Neuronal stem cell (in vitro differentiated cells): ENCODE results near the gene TRIM40.

Experiments used
- DNase-seq: peaks from one replicate; pipeline ENCODE4 v3.0.0-alpha.2; 2013; ENCODE audit warnings: low spot score
- H2AFZ ChIP-seq: one replicate; pipeline ENCODE4 v1.6.1; 2013; ENCODE audit warnings: mild to moderate bottlenecking, low read length, inconsistent platforms
- H2AK5ac ChIP-seq: 2 replicates; pipeline ENCODE4 v1.6.1; 2013; ENCODE audit warnings: low read depth, mild to moderate bottlenecking, inconsistent platforms, low read length, moderate library complexity, mixed read lengths
- H2BK120ac ChIP-seq: 2 replicates; pipeline ENCODE4 v1.6.1; 2013; ENCODE audit warnings: low read depth, mild to moderate bottlenecking, inconsistent platforms, low read length, moderate library complexity, mixed read lengths
- H2BK12ac ChIP-seq: one replicate; pipeline ENCODE4 v1.6.1; 2013; ENCODE audit warnings: low read length, inconsistent platforms
- H2BK15ac ChIP-seq: 2 replicates; pipeline ENCODE4 v1.6.1; 2013; ENCODE audit warnings: mild to moderate bottlenecking, low read length, inconsistent platforms, mixed read lengths
- H2BK5ac ChIP-seq: one replicate; pipeline ENCODE4 v1.6.1; 2013; ENCODE audit warnings: inconsistent platforms, mild to moderate bottlenecking, low read length, moderate library complexity
- H3K14ac ChIP-seq: one replicate; pipeline ENCODE4 v1.6.1; 2013; ENCODE audit warnings: low read length, inconsistent platforms
- H3K18ac ChIP-seq: 2 replicates; pipeline ENCODE4 v1.6.1; 2013; ENCODE audit warnings: low read length, inconsistent platforms
- H3K23ac ChIP-seq: 2 replicates; pipeline ENCODE4 v1.6.1; 2013; ENCODE audit warnings: low read depth, mild to moderate bottlenecking, mixed read lengths, low read length, inconsistent platforms; ENCODE audit not compliant: poor library complexity
- H3K27ac ChIP-seq: replicated peaks from 3 replicates; pipeline ENCODE4 v1.5.1; 2013; ENCODE audit warnings: low read length, inconsistent platforms
- H3K27me3 ChIP-seq, 3 experiments: 2 replicates each; pipeline ENCODE4 v1.6.1; 2013; ENCODE audit warnings: low read length in 3 of 3, mild to moderate bottlenecking in 2 of 3, inconsistent platforms in 1 of 3, low read depth in 1 of 3, mixed read lengths in 1 of 3, moderate library complexity in 1 of 3; ENCODE audit not compliant: control insufficient read depth in 3 of 3, insufficient read depth in 3 of 3
- H3K36me3 ChIP-seq, 2 donors: replicated peaks in 1 of 2; 2 replicates each; pipeline ENCODE4 v1.6.1; 2013; ENCODE audit warnings: low read length in 2 of 2; ENCODE audit not compliant: control insufficient read depth in 2 of 2, insufficient read depth in 2 of 2
- H3K4ac ChIP-seq: 2 replicates; pipeline ENCODE4 v1.6.1; 2013; ENCODE audit warnings: inconsistent platforms, mild to moderate bottlenecking, low read length, moderate library complexity
- H3K4me1 ChIP-seq, 2 donors: 1 replicate in 1 of 2; 2 replicates in 1 of 2; pipeline ENCODE4 v1.6.1; 2013; ENCODE audit warnings: low read length in 2 of 2, low read depth in 1 of 2; ENCODE audit not compliant: control insufficient read depth in 2 of 2, insufficient read depth in 1 of 2
- H3K4me2 ChIP-seq: one replicate; pipeline ENCODE4 v1.6.1; 2013; ENCODE audit warnings: mild to moderate bottlenecking, low read length, inconsistent platforms; ENCODE audit not compliant: insufficient read depth, poor library complexity, severe bottlenecking
- H3K4me3 ChIP-seq, 2 donors: 2 replicates each; pipeline ENCODE4 v1.5.1; 2013; ENCODE audit warnings: low read length in 2 of 2, mild to moderate bottlenecking in 2 of 2, inconsistent platforms in 1 of 2, moderate library complexity in 1 of 2
- H3K79me1 ChIP-seq: one replicate; pipeline ENCODE4 v1.6.1; 2013; ENCODE audit warnings: low read depth, mild to moderate bottlenecking, inconsistent platforms, low read length, moderate library complexity
- H3K9ac ChIP-seq: one replicate; pipeline ENCODE4 v1.6.1; 2013; ENCODE audit warnings: mild to moderate bottlenecking, low read depth, low read length, inconsistent platforms; ENCODE audit not compliant: poor library complexity
- H3K9me3 ChIP-seq, 2 donors: replicated peaks in 1 of 2; 2 replicates each; pipeline versions ENCODE3 to v1.6.1; 2013; ENCODE audit warnings: low read length in 2 of 2, mild to moderate bottlenecking in 2 of 2, inconsistent platforms in 1 of 2, low read depth in 1 of 2, mixed read lengths in 1 of 2, moderate library complexity in 1 of 2; ENCODE audit not compliant: control insufficient read depth in 2 of 2, insufficient read depth in 1 of 2
- H4K8ac ChIP-seq: one replicate; pipeline ENCODE4 v1.6.1; 2013; ENCODE audit warnings: low read depth, mild to moderate bottlenecking, inconsistent platforms, low read length, moderate library complexity
- H4K91ac ChIP-seq: one replicate; pipeline ENCODE4 v1.6.1; 2013; ENCODE audit warnings: low read length, low read depth, mild to moderate bottlenecking, inconsistent platforms; ENCODE audit not compliant: poor library complexity
- WGBS, 2 donors: extraction: QIAGEN DNeasy Blood & Tissue Kit; methylation state at CpG; one replicate each; pipeline ENCODE4 v1.1.7; 2013; ENCODE audit warnings: missing lambda C conversion rate in 2 of 2, mixed read lengths in 1 of 2; ENCODE audit not compliant: insufficient read length in 2 of 2, insufficient replicate concordance in 1 of 2; ENCODE audit errors: extremely low coverage in 2 of 2; 5-methylcytosine and 5-hydroxymethylcytosine counted together

Gene TRIM40

DNA sequence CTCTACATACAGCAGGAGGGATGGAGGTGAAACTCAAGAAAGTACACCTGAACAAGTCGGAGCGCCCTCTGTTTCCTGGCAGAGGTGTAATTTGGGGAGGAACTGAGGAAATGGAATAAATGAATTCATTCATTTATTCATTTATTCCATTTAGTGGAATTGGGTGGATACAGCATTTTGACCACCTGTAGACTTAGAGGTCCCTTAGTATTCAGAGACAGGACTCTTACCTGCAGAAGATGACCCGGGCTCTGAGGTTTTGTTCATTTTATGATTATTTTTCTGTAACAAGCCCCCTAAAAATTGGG, 32.1 kb upstream of the TRIM40 start:
- no peak overlapping the region for H2BK12ac ChIP-seq
- H3K23ac ChIP-seq = no peak overlapping the region
- peaks cover 4 to 6% of the 10 kb centered on the region in 2 donors for H3K4me1 ChIP-seq
- no peak overlapping the region for H3K18ac ChIP-seq
- peaks cover 0 to 3% of the 10 kb centered on the region in 2 donors for H3K9me3 ChIP-seq
- no peak overlapping the region for H4K8ac ChIP-seq
- H3K36me3 ChIP-seq = no peaks in the 10 kb centered on the region
- peak overlapping the region; percentile 82 for H2AFZ ChIP-seq
- no peak overlapping the region for H3K4ac ChIP-seq
- peak overlapping the region; percentile 45 for H3K4me2 ChIP-seq
- no peak overlapping the region for H2BK120ac ChIP-seq
- H3K79me1 ChIP-seq = no peaks in the 10 kb centered on the region
- DNase-seq = no peak
- no peak overlapping the region for H3K9ac ChIP-seq
- H4K91ac ChIP-seq = no peak overlapping the region
- no CpG with 5 or more reads among the region's 3 CpGs for WGBS, 2 donors
- H3K4me3 ChIP-seq = no peak overlapping the region
- H3K27me3 ChIP-seq = peaks cover 17 to 73% (median 47%) of the 10 kb centered on the region in 3 experiments
- no peak overlapping the region for H2BK15ac ChIP-seq
- H2AK5ac ChIP-seq = no peak overlapping the region
- no peak overlapping the region for H3K27ac ChIP-seq
- no peak overlapping the region for H2BK5ac ChIP-seq
- H3K14ac ChIP-seq = no peak overlapping the region

DNA sequence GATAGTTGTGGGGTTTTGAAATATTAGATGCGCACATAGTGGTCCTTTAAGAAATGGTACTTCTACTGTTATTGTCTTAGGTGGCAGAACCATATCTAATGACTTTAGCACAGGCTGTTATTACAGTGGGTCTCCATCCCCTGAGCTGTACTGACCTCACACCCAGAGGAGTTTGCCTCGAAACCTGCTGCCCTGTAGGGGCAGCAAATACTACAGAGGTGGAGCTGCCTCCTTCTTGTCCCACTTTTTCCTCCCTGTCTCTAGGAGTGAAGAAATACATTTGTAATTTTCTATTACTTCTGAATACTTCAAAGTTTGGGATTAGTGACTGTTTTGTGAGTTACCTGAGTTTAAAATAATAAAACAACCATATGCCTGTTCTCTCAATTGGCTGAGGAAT, 31.3 kb upstream of the TRIM40 start:
- H3K36me3 ChIP-seq = no peaks in the 10 kb centered on the region
- H3K27me3 ChIP-seq = peaks cover 14 to 70% (median 42%) of the 10 kb centered on the region in 3 experiments

DNA sequence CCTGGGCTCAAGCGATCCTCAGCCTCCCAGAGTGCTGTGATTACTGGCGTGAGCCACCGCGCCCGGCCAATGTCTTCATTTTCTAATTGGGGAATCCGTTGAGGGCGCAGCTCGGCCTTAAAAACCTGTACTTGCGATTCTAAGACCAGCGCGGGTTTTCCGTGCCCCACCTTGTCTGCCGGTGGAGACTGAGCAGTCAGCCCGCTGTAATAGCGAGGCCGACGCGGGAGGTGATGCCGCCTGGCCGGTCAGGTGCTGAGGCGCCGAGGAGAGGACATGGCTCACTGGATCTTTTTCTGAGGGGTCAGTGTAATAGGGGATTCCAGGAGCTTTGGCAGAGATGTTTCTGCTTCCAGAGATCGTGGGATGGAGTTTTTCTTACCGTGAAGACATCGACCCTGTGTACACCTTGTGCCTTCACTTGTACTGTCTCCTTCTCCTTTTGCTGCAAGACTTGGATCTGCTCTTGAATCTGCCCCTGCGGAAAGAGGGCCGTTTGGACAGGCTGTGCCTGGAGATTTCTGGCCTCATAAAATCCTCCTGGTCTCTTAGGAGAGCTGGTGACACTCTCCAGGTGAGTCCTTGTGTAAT, 24.6 kb upstream of the TRIM40 start:
- Histone ChIP-seq H3K18ac (no peak overlapping the region), H4K8ac (no peak overlapping the region), H3K4me3 (no peak overlapping the region), H3K9ac (no peak overlapping the region), H3K27ac (no peak overlapping the region), H4K91ac (no peak overlapping the region), H3K4me2 (no peak overlapping the region), H3K4ac (no peak overlapping the region), H3K79me1 (no peaks in the 10 kb centered on the region), H3K23ac (no peak overlapping the region), H3K14ac (no peak overlapping the region), H2BK15ac (no peak overlapping the region), H3K27me3 (peaks cover 0 to 52% (median 19%) of the 10 kb centered on the region in 3 experiments), H2AFZ (no peak overlapping the region), H2BK120ac (no peak overlapping the region), H2BK5ac (no peak overlapping the region), H3K4me1 (no peaks in the 10 kb centered on the region), H2AK5ac (no peak overlapping the region), H2BK12ac (no peak overlapping the region), H3K36me3 (no peaks in the 10 kb centered on the region), H3K9me3 (no peaks in the 10 kb centered on the region)
- DNase-seq = no peak
- WGBS, 2 donors = no CpG with 5 or more reads among the region's 27 CpGs

More for the DNA sequence above, 31.3 kb upstream of the TRIM40 start:
- WGBS, 2 donors = no CpG with 5 or more reads among the region's 2 CpGs
- peaks cover 4 to 6% of the 10 kb centered on the region in 2 donors for H3K4me1 ChIP-seq
- H2BK12ac ChIP-seq = no peak overlapping the region
- H3K14ac ChIP-seq = no peak overlapping the region
- H3K4me2 ChIP-seq = no peak overlapping the region
- no peak overlapping the region for H3K23ac ChIP-seq
- no peak overlapping the region for H4K91ac ChIP-seq
- H3K18ac ChIP-seq = no peak overlapping the region
- no peak overlapping the region for H2AFZ ChIP-seq
- H3K79me1 ChIP-seq = no peaks in the 10 kb centered on the region
- no peak overlapping the region for H2BK15ac ChIP-seq
- no peak for DNase-seq
- no peak overlapping the region for H2BK5ac ChIP-seq
- H3K4ac ChIP-seq = no peak overlapping the region
- no peak overlapping the region for H3K27ac ChIP-seq
- H2AK5ac ChIP-seq = no peak overlapping the region
- H3K4me3 ChIP-seq = no peak overlapping the region
- no peak overlapping the region for H4K8ac ChIP-seq
- H3K9ac ChIP-seq = no peak overlapping the region
- H3K9me3 ChIP-seq = no peaks in the 10 kb centered on the region
- H2BK120ac ChIP-seq = no peak overlapping the region

DNA sequence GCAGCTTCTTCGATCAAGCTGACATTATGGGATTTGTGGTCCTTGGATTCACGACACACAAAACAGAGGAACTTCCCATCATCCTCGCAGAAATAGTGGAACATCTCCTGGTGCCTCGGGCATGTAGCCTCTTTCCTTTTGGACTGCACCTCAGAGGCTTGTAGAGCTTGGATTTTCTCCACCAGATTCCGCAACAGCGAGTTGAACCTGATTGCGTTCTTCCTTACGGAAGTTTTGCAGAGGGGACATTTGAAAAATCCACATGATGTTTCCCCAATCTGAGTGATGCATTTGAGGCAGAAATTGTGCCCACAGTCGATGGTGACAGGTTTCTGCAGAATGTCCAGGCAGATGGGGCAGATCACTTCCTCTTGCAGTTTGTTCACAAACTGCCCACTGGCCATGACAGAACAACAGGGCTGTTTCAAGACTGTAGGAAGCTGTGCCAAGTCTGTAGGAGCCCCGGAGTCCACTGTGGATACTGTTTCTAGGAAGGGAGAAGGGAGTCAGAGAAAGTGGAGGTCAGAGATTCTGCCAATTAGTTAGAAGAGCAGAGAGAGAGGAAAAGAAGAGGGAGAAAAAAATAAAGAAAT, 23.4 kb upstream of the TRIM40 start:
- H2AFZ ChIP-seq = no peak overlapping the region
- H3K14ac ChIP-seq = no peak overlapping the region
- no peak overlapping the region for H3K4ac ChIP-seq
- H2BK12ac ChIP-seq = no peak overlapping the region
- no peak overlapping the region for H2BK15ac ChIP-seq
- H3K27me3 ChIP-seq = peaks cover 0 to 52% (median 19%) of the 10 kb centered on the region in 3 experiments
- no peak overlapping the region for H3K4me2 ChIP-seq
- no peak for DNase-seq
- no peak overlapping the region for H2BK5ac ChIP-seq
- no peaks in the 10 kb centered on the region for H3K79me1 ChIP-seq
- no peaks in the 10 kb centered on the region for H3K9me3 ChIP-seq
- no peak overlapping the region for H3K4me3 ChIP-seq
- H3K18ac ChIP-seq = no peak overlapping the region
- H2AK5ac ChIP-seq = no peak overlapping the region
- no peak overlapping the region for H4K8ac ChIP-seq
- no peak overlapping the region for H4K91ac ChIP-seq
- H3K23ac ChIP-seq = no peak overlapping the region
- H3K27ac ChIP-seq = no peak overlapping the region
- no peak overlapping the region for H2BK120ac ChIP-seq
- H3K36me3 ChIP-seq = no peaks in the 10 kb centered on the region
- H3K9ac ChIP-seq = no peak overlapping the region
- WGBS, 2 donors = no CpG with 5 or more reads among the region's 10 CpGs
- H3K4me1 ChIP-seq = no peaks in the 10 kb centered on the region
